ENCODE measurements around the gene HVCN1. TPM values are rescaled to one million over a fixed set of nuclear protein-coding genes. Genes with fewer than 3 reads are reported as not detected.

The HVCN1 gene
- total and polyA plus RNA-seq, 2 of the 13 experiments (the other 11 are each of a cell fraction or from before 2014, with no cell fraction given): 0.49 to 1.3 TPM

GRCh38 chr12:110627500-110628195, 61.3 kb downstream of the HVCN1 start:
- Histone ChIP-seq H3K4me3 (replicated peaks in 1 of 3; ENCODE audit: insufficient read depth in 1 of 3, low read depth in 2 of 3, low read length in 3 of 3) (no peak overlapping the region), H3K79me2 (ENCODE audit: insufficient read depth, low read length) (no peaks in the 10 kb centered on the region), H3K27ac (ENCODE audit: extremely low read length, insufficient read depth, low read length) (no peak overlapping the region), H4K20me1 (ENCODE audit: insufficient read depth, low read length) (no peaks in the 10 kb centered on the region), H3K4me2 (ENCODE audit: low read depth, low read length) (no peak overlapping the region), H3K4me1 (ENCODE audit: insufficient read depth, low read length) (peaks cover 4% of the 10 kb centered on the region), H3K36me3 (replicated peaks in 1 of 2; ENCODE audit: control insufficient read depth in 1 of 2, insufficient read depth in 2 of 2, low read length in 2 of 2) (no peaks in the 10 kb centered on the region; a peak in 1 of 5 replicates), H3K27me3 (ENCODE audit: control insufficient read depth in 1 of 2, insufficient read depth in 2 of 2, low read length in 2 of 2) (no peaks in the 10 kb centered on the region), H2AFZ (ENCODE audit: low read length) (no peak overlapping the region), H3K9me3 (ENCODE audit: low read length) (no peaks in the 10 kb centered on the region), H3K9ac (ENCODE audit: insufficient read depth, low read depth, low read length) (no peak overlapping the region)
- DNase-seq (ENCODE audit: low spot score): no peak
- BruUV-seq (replicated peaks): no TSS peak
- FAIRE-seq: no peak
- TF ChIP-seq MTA3 (CRISPR knock-in tag; IDR thresholded peaks at IDR 0.05) (no peak), JUNB (CRISPR knock-in tag; IDR thresholded peaks at IDR 0.05; ENCODE audit: borderline replicate concordance) (no peak)
- POLR2A ChIA-PET: no interaction called here
- no peak for ATAC-seq
- 93% methylated on average over 8 of the region's 8 CpGs for WGBS (ENCODE audit: low lambda C conversion rate)
- CTCF ChIA-PET (ENCODE audit: low intra/inter-chr PET ratio, low total read pairs): no interaction called here
- intact Hi-C loops (cut with micrococcal nuclease; ENCODE audit: unreplicated experiment) (no loop called here), in situ Hi-C loops (cut with HindIII; ENCODE audit: extremely low pct_ligation_motif_present, low pct_unique_long_range_greater_than_20kb) (no loop called here)

- H3K27ac ChIP-seq (ENCODE audit: extremely low read length, insufficient read depth, low read length): no peak overlapping the region
- FAIRE-seq (no peak), ATAC-seq (peak; percentile 55), DNase-seq (ENCODE audit: low spot score) (peak; percentile 16)
- H3K36me3 ChIP-seq (replicated peaks in 1 of 2; ENCODE audit: control insufficient read depth in 1 of 2, insufficient read depth in 2 of 2, low read length in 2 of 2): no peaks in the 10 kb centered on the region
- no peaks in the 10 kb centered on the region for H3K27me3 ChIP-seq (ENCODE audit: control insufficient read depth in 1 of 2, insufficient read depth in 2 of 2, low read length in 2 of 2)
- H4K20me1 ChIP-seq (ENCODE audit: insufficient read depth, low read length): no peaks in the 10 kb centered on the region
- intact Hi-C loops (cut with micrococcal nuclease; ENCODE audit: unreplicated experiment) (no loop called here), in situ Hi-C loops (cut with HindIII; ENCODE audit: extremely low pct_ligation_motif_present, low pct_unique_long_range_greater_than_20kb) (no loop called here)
- H3K9me3 ChIP-seq (ENCODE audit: low read length): no peaks in the 10 kb centered on the region
- no peak overlapping the region for H3K4me2 ChIP-seq (ENCODE audit: low read depth, low read length)
- H3K9ac ChIP-seq (ENCODE audit: insufficient read depth, low read depth, low read length): no peak overlapping the region
- H3K4me1 ChIP-seq (ENCODE audit: insufficient read depth, low read length): peaks cover 10% of the 10 kb centered on the region
- no TSS peak for BruUV-seq (replicated peaks)
- no peak overlapping the region for H3K4me3 ChIP-seq (replicated peaks in 1 of 3; ENCODE audit: insufficient read depth in 1 of 3, low read depth in 2 of 3, low read length in 3 of 3)
- no peaks in the 10 kb centered on the region for H3K79me2 ChIP-seq (ENCODE audit: insufficient read depth, low read length)
- POLR2A ChIA-PET: no interaction called here
- CTCF ChIA-PET (ENCODE audit: low intra/inter-chr PET ratio, low total read pairs): no interaction called here
- H2AFZ ChIP-seq (ENCODE audit: low read length): no peak overlapping the region
- WGBS (ENCODE audit: low lambda C conversion rate): 78% methylated on average over 3 of the region's 3 CpGs
- TF ChIP-seq RBM39 (IDR thresholded peaks at IDR 0.05; ENCODE audit: low read depth, low read length, poor library complexity, severe bottlenecking): no peak
- no peak for TF ChIP-seq CBX2 (IDR thresholded peaks at IDR 0.05; ENCODE audit: low read depth, low read length)
- no peak for TF ChIP-seq CBX2 (CRISPR knock-in tag; IDR thresholded peaks at IDR 0.05; ENCODE audit: low read depth)
- TF ChIP-seq ZMYM3 (CRISPR knock-in tag; IDR thresholded peaks at IDR 0.05): 0 out of 2 replicates have a peak, but pooled peaks have one; percentile 14
- TF ChIP-seq ZNF264 (CRISPR knock-in tag; IDR thresholded peaks at IDR 0.05): no peak
- peak; percentile 56 to 77; a peak in 2 of 4 replicates for TF ChIP-seq NR2F1 (CRISPR knock-in tag; IDR thresholded peaks at IDR 0.05)
- no peak for TF ChIP-seq ZNF343 (CRISPR knock-in tag; IDR thresholded peaks at IDR 0.05)
- TF ChIP-seq SIX1 (CRISPR knock-in tag; IDR thresholded peaks at IDR 0.05; ENCODE audit: borderline replicate concordance): peak; percentile 95
- TF ChIP-seq EP300 (IDR thresholded peaks at IDR 0.05; ENCODE audit: low read depth in 2 of 2, low read length in 2 of 2): peak in 1 of 2 experiments; percentile 39; a peak in 1 of 4 replicates
- TF ChIP-seq EP300 (CRISPR knock-in tag; IDR thresholded peaks at IDR 0.05; ENCODE audit: borderline replicate concordance): no peak
- no peak for TF ChIP-seq NR0B2 (CRISPR knock-in tag; IDR thresholded peaks at IDR 0.05)
- 0 out of 2 replicates have a peak, but pooled peaks have one; percentile 44 for TF ChIP-seq ZNF441 (CRISPR knock-in tag; IDR thresholded peaks at IDR 0.05; ENCODE audit: borderline replicate concordance)
- TF ChIP-seq ZNF354B (CRISPR knock-in tag; IDR thresholded peaks at IDR 0.05): no peak
- TF ChIP-seq ZNF160 (CRISPR knock-in tag; IDR thresholded peaks at IDR 0.05): no peak
- peak; percentile 24; the same call in 1 of the 2 replicates for TF ChIP-seq GFI1 (CRISPR knock-in tag; IDR thresholded peaks at IDR 0.05; ENCODE audit: borderline replicate concordance)
- no peak for TF ChIP-seq SIX4 (CRISPR knock-in tag; IDR thresholded peaks at IDR 0.05)
- 0 out of 2 replicates have a peak, but pooled peaks have one; percentile 34 for TF ChIP-seq ZNF263 (CRISPR knock-in tag; IDR thresholded peaks at IDR 0.05)
- TF ChIP-seq ZNF143 (CRISPR knock-in tag; IDR thresholded peaks at IDR 0.05): no peak
Measured at GRCh38 chr12:110622582-110622981, 66.3 kb downstream of the HVCN1 start.
